Measurements from ENCODE around the gene ZFC3H1. TPM values are rescaled to one million over a fixed set of nuclear protein-coding genes. Genes with fewer than 3 reads are reported as not detected.

The ZFC3H1 gene
- total and polyA plus RNA-seq, 2 of the 8 experiments (the other 6 are each of a cell fraction or from before 2014, with no cell fraction given), result 20.0 to 32.4 TPM

- DNase-seq (ENCODE audit: low read depth in 1 of 2, low spot score in 2 of 2) (no peak), FAIRE-seq (no peak)
- Histone ChIP-seq H4K8ac (ENCODE audit: extremely low read depth, insufficient read depth, low read length) (no peak overlapping the region), H4K20me1 (replicated peaks in 1 of 2; ENCODE audit: control insufficient read depth in 1 of 2, insufficient read depth in 2 of 2, low read length in 2 of 2) (peaks cover 0 to 3% of the 10 kb centered on the region in 2 experiments), H3K9ac (replicated peaks in 1 of 4; ENCODE audit: extremely low read depth in 1 of 4, low read depth in 3 of 4, low read length in 3 of 4) (peak overlapping the region in 1 of 4 experiments; percentile 34; a peak in 1 of 7 replicates), H2BK120ac (replicated peaks; ENCODE audit: low read depth, low read length) (no peak overlapping the region), H3K4me1 (replicated peaks in 1 of 4; ENCODE audit: control insufficient read depth in 3 of 4, insufficient read depth in 4 of 4, low read length in 3 of 4) (no peaks in the 10 kb centered on the region), H3K4ac (replicated peaks; ENCODE audit: insufficient read length, low read depth, low read length) (no peak overlapping the region), H2AK5ac (ENCODE audit: low read depth, low read length) (no peak overlapping the region), H3K14ac (ENCODE audit: insufficient read length) (no peak overlapping the region), H3K27me3 (replicated peaks in 1 of 4; ENCODE audit: control insufficient read depth in 3 of 4, extremely low read depth in 1 of 4, insufficient read depth in 3 of 4, low read length in 3 of 4) (no peaks in the 10 kb centered on the region), H2BK5ac (ENCODE audit: low read depth, low read length) (no peak overlapping the region), H3K18ac (ENCODE audit: extremely low read depth, low read length) (no peak overlapping the region), H2BK15ac (ENCODE audit: low read length) (no peak overlapping the region), H3K79me1 (ENCODE audit: low read depth, low read length) (no peaks in the 10 kb centered on the region), H3K27ac (ENCODE audit: low read depth, low read length) (no peak overlapping the region), H3K23ac (ENCODE audit: insufficient read length) (no peak overlapping the region), H3K9me3 (ENCODE audit: insufficient read depth in 2 of 2, low read depth in 1 of 2, low read length in 1 of 2) (no peaks in the 10 kb centered on the region), H3K23me2 (ENCODE audit: low read depth, low read length) (no peaks in the 10 kb centered on the region), H3K36me3 (ENCODE audit: control insufficient read depth in 2 of 4, insufficient read depth in 4 of 4, low read length in 3 of 4) (peaks cover 9 to 53% (median 36%) of the 10 kb centered on the region in 4 experiments), H3K4me2 (ENCODE audit: insufficient read depth in 1 of 2, low read depth in 2 of 2, low read length in 2 of 2) (no peak overlapping the region), H3K4me3 (ENCODE audit: extremely low read depth in 1 of 4, insufficient read depth in 2 of 4, low read depth in 3 of 4, low read length in 4 of 4) (no peak overlapping the region), H3K79me2 (ENCODE audit: control insufficient read depth in 1 of 2, insufficient read depth in 2 of 2, low read length in 2 of 2) (no peaks in the 10 kb centered on the region), H4K5ac (ENCODE audit: insufficient read length, low read depth, low read length) (no peak overlapping the region), H2BK12ac (ENCODE audit: low read depth, low read length) (no peak overlapping the region), H3K56ac (replicated peaks; ENCODE audit: insufficient read length, low read depth, low read length) (no peak overlapping the region), H2AFZ (ENCODE audit: low read length) (no peak overlapping the region), H4K91ac (replicated peaks; ENCODE audit: insufficient read length, low read length) (no peak overlapping the region), H2BK20ac (ENCODE audit: low read length) (no peak overlapping the region)
- CTCF ChIA-PET (ENCODE audit: partially characterized antibody), result interaction anchor here (1.2 to 2.3 kb wide), 2 partner anchors 17 to 105 kb away, joined by 3 to 11 read pairs; no protein-coding TSS in a partner anchor
- WGBS, 2 experiments (ENCODE audit: extremely low coverage in 1 of 2, insufficient coverage in 1 of 2, insufficient read length in 1 of 2, insufficient replicate concordance in 2 of 2, low coverage in 1 of 2, low lambda C conversion rate in 2 of 2, missing lambda C conversion rate in 1 of 2), result 92% methylated on average over 2 of the region's 2 CpGs; no CpG with 5 or more reads in 1 of the 2 experiments
- POLR2A ChIA-PET (ENCODE audit: partially characterized antibody), result no interaction called here
- no peak for TF ChIP-seq ZNF274 (IDR thresholded peaks at IDR 0.05; ENCODE audit: borderline replicate concordance, extremely low read depth, low read length)
Measured at GRCh38 chr12:71641390-71641789, 22.3 kb downstream of the ZFC3H1 start.

Data from H1 (cell line).